ENCODE data around the gene IL31RA.

IL31RA gene

GRCh38 chr5:55841976-55842375 is 9.2 kb upstream of the IL31RA start:
- H3K27me3 ChIP-seq (ENCODE audit: insufficient read depth, low read length): no peaks in the 10 kb centered on the region
- no peak overlapping the region for H3K4me3 ChIP-seq (ENCODE audit: low read length)
- no peak overlapping the region for H3K9ac ChIP-seq (ENCODE audit: low read depth, low read length)
- no peaks in the 10 kb centered on the region for H3K9me3 ChIP-seq (ENCODE audit: insufficient read depth, low read depth, low read length)
- H3K4me1 ChIP-seq (ENCODE audit: insufficient read depth, low read length): no peaks in the 10 kb centered on the region
- no peak overlapping the region for H3K27ac ChIP-seq (ENCODE audit: low read depth, low read length)
- WGBS: 93% methylated on average over 2 of the region's 2 CpGs
- H3K36me3 ChIP-seq (ENCODE audit: insufficient read depth, low read length): no peaks in the 10 kb centered on the region

- Histone ChIP-seq H3K4me3 (ENCODE audit: low read length) (no peak overlapping the region), H3K27me3 (ENCODE audit: insufficient read depth, low read length) (no peaks in the 10 kb centered on the region), H3K4me1 (ENCODE audit: insufficient read depth, low read length) (no peaks in the 10 kb centered on the region), H3K9me3 (ENCODE audit: insufficient read depth, low read depth, low read length) (no peaks in the 10 kb centered on the region), H3K36me3 (ENCODE audit: insufficient read depth, low read length) (no peaks in the 10 kb centered on the region), H3K9ac (ENCODE audit: low read depth, low read length) (no peak overlapping the region), H3K27ac (ENCODE audit: low read depth, low read length) (no peak overlapping the region)
- 83% methylated on average over 1 of the region's 1 CpG for WGBS
These were observed 3.3 kb upstream of the IL31RA start for GRCh38 chr5:55847837-55848236.

- H3K36me3 ChIP-seq (ENCODE audit: insufficient read depth, low read length): no peaks in the 10 kb centered on the region
- WGBS: 80% methylated on average over 2 of the region's 2 CpGs
These were observed 2.4 kb upstream of the IL31RA start for GRCh38 chr5:55848783-55849182.

GRCh38 chr5:55851675-55851979 is 470 bp downstream of the IL31RA start:
- no peaks in the 10 kb centered on the region for H3K4me1 ChIP-seq (ENCODE audit: insufficient read depth, low read length)
- WGBS: 97% methylated on average over 2 of the region's 2 CpGs
- no peaks in the 10 kb centered on the region for H3K9me3 ChIP-seq (ENCODE audit: insufficient read depth, low read depth, low read length)
- H3K27me3 ChIP-seq (ENCODE audit: insufficient read depth, low read length): no peaks in the 10 kb centered on the region
- no peak overlapping the region for H3K27ac ChIP-seq (ENCODE audit: low read depth, low read length)
- H3K4me3 ChIP-seq (ENCODE audit: low read length): no peak overlapping the region
- H3K36me3 ChIP-seq (ENCODE audit: insufficient read depth, low read length): no peaks in the 10 kb centered on the region
- H3K9ac ChIP-seq (ENCODE audit: low read depth, low read length): no peak overlapping the region

More at GRCh38 chr5:55848783-55849182, 2.4 kb upstream of the IL31RA start:
- Histone ChIP-seq H3K4me3 (ENCODE audit: low read length) (no peak overlapping the region), H3K9ac (ENCODE audit: low read depth, low read length) (no peak overlapping the region), H3K27me3 (ENCODE audit: insufficient read depth, low read length) (no peaks in the 10 kb centered on the region), H3K27ac (ENCODE audit: low read depth, low read length) (no peak overlapping the region), H3K4me1 (ENCODE audit: insufficient read depth, low read length) (no peaks in the 10 kb centered on the region), H3K9me3 (ENCODE audit: insufficient read depth, low read depth, low read length) (no peaks in the 10 kb centered on the region)

- Histone ChIP-seq H3K27me3 (ENCODE audit: insufficient read depth, low read length) (no peaks in the 10 kb centered on the region), H3K9me3 (ENCODE audit: insufficient read depth, low read depth, low read length) (no peaks in the 10 kb centered on the region), H3K9ac (ENCODE audit: low read depth, low read length) (no peak overlapping the region), H3K27ac (ENCODE audit: low read depth, low read length) (no peak overlapping the region), H3K36me3 (ENCODE audit: insufficient read depth, low read length) (no peaks in the 10 kb centered on the region), H3K4me3 (ENCODE audit: low read length) (no peak overlapping the region), H3K4me1 (ENCODE audit: insufficient read depth, low read length) (no peaks in the 10 kb centered on the region)
- 97% methylated on average over 3 of the region's 3 CpGs for WGBS
These were observed 1.3 kb downstream of the IL31RA start for GRCh38 chr5:55852503-55852902.

GRCh38 chr5:55853041-55853670 is 2.0 kb downstream of the IL31RA start:
- H3K9me3 ChIP-seq (ENCODE audit: insufficient read depth, low read depth, low read length): no peaks in the 10 kb centered on the region
- WGBS: 98% methylated on average over 3 of the region's 3 CpGs
- H3K4me3 ChIP-seq (ENCODE audit: low read length): no peak overlapping the region
- no peaks in the 10 kb centered on the region for H3K4me1 ChIP-seq (ENCODE audit: insufficient read depth, low read length)
- H3K36me3 ChIP-seq (ENCODE audit: insufficient read depth, low read length): no peaks in the 10 kb centered on the region
- no peak overlapping the region for H3K27ac ChIP-seq (ENCODE audit: low read depth, low read length)
- H3K9ac ChIP-seq (ENCODE audit: low read depth, low read length): no peak overlapping the region
- no peaks in the 10 kb centered on the region for H3K27me3 ChIP-seq (ENCODE audit: insufficient read depth, low read length)

GRCh38 chr5:55853818-55854217 is 2.7 kb downstream of the IL31RA start:
- H3K9ac ChIP-seq (ENCODE audit: low read depth, low read length): no peak overlapping the region
- no peaks in the 10 kb centered on the region for H3K36me3 ChIP-seq (ENCODE audit: insufficient read depth, low read length)
- no peaks in the 10 kb centered on the region for H3K4me1 ChIP-seq (ENCODE audit: insufficient read depth, low read length)
- H3K27ac ChIP-seq (ENCODE audit: low read depth, low read length): no peak overlapping the region
- WGBS: 89% methylated on average over 2 of the region's 3 CpGs
- no peaks in the 10 kb centered on the region for H3K27me3 ChIP-seq (ENCODE audit: insufficient read depth, low read length)
- H3K4me3 ChIP-seq (ENCODE audit: low read length): no peak overlapping the region
- no peaks in the 10 kb centered on the region for H3K9me3 ChIP-seq (ENCODE audit: insufficient read depth, low read depth, low read length)

GRCh38 chr5:55855509-55855908 is 4.4 kb downstream of the IL31RA start:
- Histone ChIP-seq H3K4me3 (ENCODE audit: low read length) (no peak overlapping the region), H3K27ac (ENCODE audit: low read depth, low read length) (no peak overlapping the region), H3K9me3 (ENCODE audit: insufficient read depth, low read depth, low read length) (no peaks in the 10 kb centered on the region), H3K9ac (ENCODE audit: low read depth, low read length) (no peak overlapping the region), H3K27me3 (ENCODE audit: insufficient read depth, low read length) (no peaks in the 10 kb centered on the region), H3K4me1 (ENCODE audit: insufficient read depth, low read length) (no peaks in the 10 kb centered on the region), H3K36me3 (ENCODE audit: insufficient read depth, low read length) (no peaks in the 10 kb centered on the region)
- WGBS: 84% methylated on average over 5 of the region's 5 CpGs

- no peaks in the 10 kb centered on the region for H3K27me3 ChIP-seq (ENCODE audit: insufficient read depth, low read length)
- H3K4me1 ChIP-seq (ENCODE audit: insufficient read depth, low read length): no peaks in the 10 kb centered on the region
- H3K4me3 ChIP-seq (ENCODE audit: low read length): no peak overlapping the region
- no peak overlapping the region for H3K9ac ChIP-seq (ENCODE audit: low read depth, low read length)
- no peaks in the 10 kb centered on the region for H3K36me3 ChIP-seq (ENCODE audit: insufficient read depth, low read length)
- no peaks in the 10 kb centered on the region for H3K9me3 ChIP-seq (ENCODE audit: insufficient read depth, low read depth, low read length)
- H3K27ac ChIP-seq (ENCODE audit: low read depth, low read length): no peak overlapping the region
- 96% methylated on average over 5 of the region's 5 CpGs for WGBS
These were observed 5.5 kb downstream of the IL31RA start for GRCh38 chr5:55856516-55857246.

- 94% methylated on average over 4 of the region's 4 CpGs for WGBS
- Histone ChIP-seq H3K36me3 (ENCODE audit: insufficient read depth, low read length) (no peaks in the 10 kb centered on the region), H3K4me3 (ENCODE audit: low read length) (no peak overlapping the region), H3K27me3 (ENCODE audit: insufficient read depth, low read length) (no peaks in the 10 kb centered on the region), H3K9me3 (ENCODE audit: insufficient read depth, low read depth, low read length) (no peaks in the 10 kb centered on the region), H3K4me1 (ENCODE audit: insufficient read depth, low read length) (no peaks in the 10 kb centered on the region), H3K27ac (ENCODE audit: low read depth, low read length) (no peak overlapping the region), H3K9ac (ENCODE audit: low read depth, low read length) (no peak overlapping the region)
These were observed 6.1 kb downstream of the IL31RA start for GRCh38 chr5:55857247-55857640.

GRCh38 chr5:55858104-55858503 is 6.9 kb downstream of the IL31RA start:
- Histone ChIP-seq H3K9me3 (ENCODE audit: insufficient read depth, low read depth, low read length) (no peaks in the 10 kb centered on the region), H3K27me3 (ENCODE audit: insufficient read depth, low read length) (no peaks in the 10 kb centered on the region), H3K36me3 (ENCODE audit: insufficient read depth, low read length) (no peaks in the 10 kb centered on the region), H3K27ac (ENCODE audit: low read depth, low read length) (no peak overlapping the region), H3K4me3 (ENCODE audit: low read length) (no peak overlapping the region), H3K9ac (ENCODE audit: low read depth, low read length) (no peak overlapping the region), H3K4me1 (ENCODE audit: insufficient read depth, low read length) (no peaks in the 10 kb centered on the region)
- 60% methylated on average over 1 of the region's 2 CpGs for WGBS

- Histone ChIP-seq H3K36me3 (ENCODE audit: insufficient read depth, low read length) (no peaks in the 10 kb centered on the region), H3K27me3 (ENCODE audit: insufficient read depth, low read length) (no peaks in the 10 kb centered on the region), H3K9ac (ENCODE audit: low read depth, low read length) (no peak overlapping the region), H3K9me3 (ENCODE audit: insufficient read depth, low read depth, low read length) (no peaks in the 10 kb centered on the region), H3K4me3 (ENCODE audit: low read length) (no peak overlapping the region), H3K4me1 (ENCODE audit: insufficient read depth, low read length) (no peaks in the 10 kb centered on the region), H3K27ac (ENCODE audit: low read depth, low read length) (no peak overlapping the region)
- 88% methylated on average over 2 of the region's 3 CpGs for WGBS
These were observed 9.1 kb downstream of the IL31RA start for GRCh38 chr5:55860288-55860687.

All from HUES64 (cell line).